ENCODE results near the gene RELA. TPM values are rescaled to one million over a fixed set of nuclear protein-coding genes. Genes with fewer than 3 reads are reported as not detected.

Gene RELA
- polyA plus RNA-seq, 1 experiment = 46.2 TPM

DNA sequence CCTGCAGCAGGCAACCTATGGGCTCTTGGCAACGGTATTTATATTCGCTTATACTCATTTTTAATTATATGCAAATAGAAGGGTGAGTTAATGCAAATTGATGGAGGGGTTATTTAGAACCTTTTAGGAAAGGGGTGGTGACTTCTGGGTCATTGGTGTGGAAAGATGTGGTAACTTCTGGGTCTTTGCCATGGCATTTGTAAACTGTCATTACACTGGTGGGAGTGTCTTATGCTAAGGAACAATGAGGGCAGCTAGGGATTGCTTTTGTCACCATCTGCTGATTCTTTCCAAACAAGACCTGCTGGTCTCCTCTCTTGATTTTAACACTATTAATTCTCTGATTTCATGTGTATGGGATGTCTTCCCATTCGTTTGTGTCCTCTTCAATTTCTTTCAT lies 37.7 kb upstream of the RELA start:
- ChIA-PET POLR2A (no interaction called here), CTCF (interaction anchor here (0.7 kb wide), 1 partner anchor 110 kb away, joined by 3 read pairs; no protein-coding TSS in a partner anchor)
- no peak overlapping the region for H3K4me3 ChIP-seq (ENCODE audit: low read depth, low read length)
- TF ChIP-seq, protein P1, sequence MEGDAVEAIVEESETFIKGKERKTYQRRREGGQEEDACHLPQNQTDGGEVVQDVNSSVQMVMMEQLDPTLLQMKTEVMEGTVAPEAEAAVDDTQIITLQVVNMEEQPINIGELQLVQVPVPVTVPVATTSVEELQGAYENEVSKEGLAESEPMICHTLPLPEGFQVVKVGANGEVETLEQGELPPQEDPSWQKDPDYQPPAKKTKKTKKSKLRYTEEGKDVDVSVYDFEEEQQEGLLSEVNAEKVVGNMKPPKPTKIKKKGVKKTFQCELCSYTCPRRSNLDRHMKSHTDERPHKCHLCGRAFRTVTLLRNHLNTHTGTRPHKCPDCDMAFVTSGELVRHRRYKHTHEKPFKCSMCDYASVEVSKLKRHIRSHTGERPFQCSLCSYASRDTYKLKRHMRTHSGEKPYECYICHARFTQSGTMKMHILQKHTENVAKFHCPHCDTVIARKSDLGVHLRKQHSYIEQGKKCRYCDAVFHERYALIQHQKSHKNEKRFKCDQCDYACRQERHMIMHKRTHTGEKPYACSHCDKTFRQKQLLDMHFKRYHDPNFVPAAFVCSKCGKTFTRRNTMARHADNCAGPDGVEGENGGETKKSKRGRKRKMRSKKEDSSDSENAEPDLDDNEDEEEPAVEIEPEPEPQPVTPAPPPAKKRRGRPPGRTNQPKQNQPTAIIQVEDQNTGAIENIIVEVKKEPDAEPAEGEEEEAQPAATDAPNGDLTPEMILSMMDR (IDR thresholded peaks at IDR 0.05; ENCODE audit: insufficient read depth, low read depth, low read length) = no peak
- DNase-seq (ENCODE audit: low read depth) = no peak
- peaks cover 10% of the 10 kb centered on the region for H3K27me3 ChIP-seq (ENCODE audit: control insufficient read depth, insufficient read depth, low read length)
- H3K36me3 ChIP-seq (ENCODE audit: control insufficient read depth, insufficient read depth, low read length) = no peaks in the 10 kb centered on the region

DNA sequence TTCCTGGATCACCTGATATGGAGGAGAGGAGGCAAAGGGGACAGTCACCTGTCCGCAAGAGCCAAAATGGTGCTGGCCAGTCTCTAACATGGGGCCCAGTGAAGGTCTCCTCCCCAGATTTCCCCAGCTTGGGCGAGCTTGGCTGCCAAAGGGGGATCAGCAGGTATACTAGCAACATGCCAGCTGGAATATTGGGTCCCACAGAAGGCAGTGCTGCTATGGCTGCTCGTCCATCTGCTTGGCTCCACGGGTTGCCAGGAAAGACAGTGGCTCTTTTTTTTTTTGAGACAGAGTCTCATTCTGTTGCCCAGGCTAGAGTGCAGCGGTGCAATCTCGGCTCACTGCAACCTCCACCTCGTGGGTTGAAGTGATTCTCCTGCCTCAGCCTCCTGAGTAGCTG lies 36.6 kb upstream of the RELA start:
- CTCF ChIA-PET = interaction anchor here (0.7 kb wide), 1 partner anchor 355 kb away, joined by 3 read pairs; no protein-coding TSS in a partner anchor
- TF ChIP-seq, protein P1 (IDR thresholded peaks at IDR 0.05; ENCODE audit: insufficient read depth, low read depth, low read length) = no peak
- POLR2A ChIA-PET = no interaction called here
- Histone ChIP-seq H3K4me3 (ENCODE audit: low read depth, low read length) (no peak overlapping the region), H3K27me3 (ENCODE audit: control insufficient read depth, insufficient read depth, low read length) (peaks cover 9% of the 10 kb centered on the region), H3K36me3 (ENCODE audit: control insufficient read depth, insufficient read depth, low read length) (no peaks in the 10 kb centered on the region)
- DNase-seq (ENCODE audit: low read depth) = no peak

DNA sequence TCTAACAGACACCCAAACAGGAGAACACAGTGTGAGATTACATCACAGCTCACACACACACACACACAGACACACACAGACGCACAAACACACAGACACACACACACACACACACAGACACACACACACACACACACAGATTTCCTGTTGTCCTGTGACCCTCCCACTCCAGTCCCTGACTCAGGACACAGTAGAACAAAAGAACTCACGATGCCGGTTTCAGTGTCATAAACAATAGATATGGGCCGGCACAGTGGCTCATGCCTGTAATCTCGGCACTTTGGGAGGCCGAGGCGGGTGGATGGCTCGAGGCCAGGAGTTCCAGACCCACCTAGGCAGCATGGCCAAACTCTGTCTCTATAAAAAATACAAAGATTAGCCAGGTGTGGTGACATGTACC lies 35.5 kb upstream of the RELA start:
- POLR2A ChIA-PET = no interaction called here
- TF ChIP-seq, protein P1 (IDR thresholded peaks at IDR 0.05; ENCODE audit: insufficient read depth, low read depth, low read length) = no peak
- no peak for DNase-seq (ENCODE audit: low read depth)
- CTCF ChIA-PET = no interaction called here
- peaks cover 9% of the 10 kb centered on the region for H3K27me3 ChIP-seq (ENCODE audit: control insufficient read depth, insufficient read depth, low read length)
- no peaks in the 10 kb centered on the region for H3K36me3 ChIP-seq (ENCODE audit: control insufficient read depth, insufficient read depth, low read length)
- no peak overlapping the region for H3K4me3 ChIP-seq (ENCODE audit: low read depth, low read length)

DNA sequence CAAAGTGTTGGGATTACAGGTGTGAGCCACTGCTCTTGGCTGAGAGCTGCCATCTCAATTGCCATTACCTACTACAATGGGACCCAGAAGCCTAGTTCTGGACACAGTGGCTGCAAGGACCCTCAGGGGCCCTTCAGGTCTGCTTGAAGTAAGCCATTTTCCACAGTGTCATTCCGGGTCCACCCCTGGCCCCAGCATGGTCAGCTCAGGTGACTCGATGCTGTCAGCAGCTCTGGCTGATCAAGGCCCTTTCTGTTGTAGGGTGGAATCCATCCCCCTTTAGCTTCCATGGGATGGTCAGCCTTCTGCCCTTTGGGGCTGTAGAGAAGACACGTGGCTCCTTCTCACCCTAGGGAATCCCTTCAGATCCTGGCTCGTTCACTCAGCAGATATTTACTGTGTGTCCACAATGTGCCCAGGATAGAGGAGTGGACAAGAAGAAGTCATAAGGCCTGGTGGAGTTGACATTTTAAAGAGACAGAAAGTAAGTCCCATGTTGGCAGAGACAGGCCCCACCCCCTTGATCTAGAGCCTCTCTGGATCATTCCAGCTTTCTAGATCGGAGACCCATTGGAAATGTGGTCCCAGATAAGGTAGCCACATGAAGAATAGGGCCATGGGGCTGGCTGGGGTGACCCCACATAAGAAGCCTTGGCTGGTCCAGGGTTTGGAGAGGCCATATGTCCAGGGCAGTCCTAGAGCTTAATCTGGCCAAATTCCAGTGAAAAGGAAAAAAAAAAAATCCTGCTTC lies 34.3 kb upstream of the RELA start:
- CTCF ChIA-PET = interaction anchor here (6.5 kb wide), 1 partner anchor 9 kb away, joined by 34 read pairs; no protein-coding TSS in a partner anchor
- POLR2A ChIA-PET = no interaction called here
- no peak for DNase-seq (ENCODE audit: low read depth)
- Histone ChIP-seq H3K27me3 (ENCODE audit: control insufficient read depth, insufficient read depth, low read length) (peaks cover 8% of the 10 kb centered on the region), H3K4me3 (ENCODE audit: low read depth, low read length) (no peak overlapping the region), H3K36me3 (ENCODE audit: control insufficient read depth, insufficient read depth, low read length) (no peaks in the 10 kb centered on the region)
- TF ChIP-seq, protein P1 (IDR thresholded peaks at IDR 0.05; ENCODE audit: insufficient read depth, low read depth, low read length) = no peak

DNA sequence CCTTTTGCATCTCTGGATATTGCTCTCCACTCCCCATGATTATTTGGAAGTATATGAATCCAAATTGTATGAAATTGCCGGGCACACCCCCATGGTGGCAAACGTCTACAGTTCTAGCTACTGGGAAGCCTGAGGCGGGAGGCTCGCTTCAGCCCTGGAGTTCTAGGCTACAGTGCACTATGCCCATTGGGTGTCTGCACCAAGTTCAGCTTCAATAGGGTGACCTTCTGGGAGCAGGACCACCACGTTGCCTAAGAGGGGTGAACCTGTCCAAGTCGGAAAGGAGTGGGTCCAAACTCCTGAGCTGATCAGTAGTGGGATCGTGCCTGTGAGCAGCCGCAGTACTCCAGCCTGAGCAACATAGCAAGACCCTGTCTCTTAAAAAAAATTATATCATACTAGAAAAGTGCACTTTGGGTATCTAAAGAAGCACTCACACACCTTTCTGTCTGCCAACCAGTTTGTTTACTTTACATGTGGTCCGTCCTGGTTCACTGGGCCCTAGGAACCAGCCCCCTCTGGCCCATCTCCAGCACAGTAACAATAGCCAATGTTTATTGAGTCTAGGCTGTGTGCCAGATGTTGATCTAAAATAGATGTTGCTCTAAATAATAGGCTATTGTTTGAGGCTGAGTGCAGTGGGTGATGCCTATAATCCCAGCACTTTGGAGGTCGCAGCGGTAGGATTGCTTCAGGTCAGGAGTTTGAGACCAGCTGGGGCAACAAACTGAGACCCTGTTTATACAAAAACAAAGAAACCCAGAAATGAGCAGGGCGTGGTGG lies 32.9 kb upstream of the RELA start:
- ChIA-PET CTCF (interaction anchor here (0.6 to 6.5 kb wide), 3 partner anchors 8 to 909 kb away, joined by 3 to 34 read pairs (median 3); no protein-coding TSS in a partner anchor), POLR2A (no interaction called here)
- Histone ChIP-seq H3K36me3 (ENCODE audit: control insufficient read depth, insufficient read depth, low read length) (no peaks in the 10 kb centered on the region), H3K4me3 (ENCODE audit: low read depth, low read length) (no peak overlapping the region), H3K27me3 (ENCODE audit: control insufficient read depth, insufficient read depth, low read length) (peaks cover 8% of the 10 kb centered on the region)
- TF ChIP-seq, protein P1 (IDR thresholded peaks at IDR 0.05; ENCODE audit: insufficient read depth, low read depth, low read length) = no peak
- no peak for DNase-seq (ENCODE audit: low read depth)

Measured in BJ (cell line).